ENCODE data around the gene CCL4.
A peak's percentile ranks its signal among the peaks of the same experiment; 100 is the strongest.
"Not testable (repeated sequence)": the region's sequence is repeated elsewhere in the genome, so short reads cannot be mapped to it uniquely, and the experiment has no call there.

The CCL4 gene

GRCh38 chr17:36088670-36089338, 14.8 kb upstream of the CCL4 start:
- no peak for DNase-seq

DNA sequence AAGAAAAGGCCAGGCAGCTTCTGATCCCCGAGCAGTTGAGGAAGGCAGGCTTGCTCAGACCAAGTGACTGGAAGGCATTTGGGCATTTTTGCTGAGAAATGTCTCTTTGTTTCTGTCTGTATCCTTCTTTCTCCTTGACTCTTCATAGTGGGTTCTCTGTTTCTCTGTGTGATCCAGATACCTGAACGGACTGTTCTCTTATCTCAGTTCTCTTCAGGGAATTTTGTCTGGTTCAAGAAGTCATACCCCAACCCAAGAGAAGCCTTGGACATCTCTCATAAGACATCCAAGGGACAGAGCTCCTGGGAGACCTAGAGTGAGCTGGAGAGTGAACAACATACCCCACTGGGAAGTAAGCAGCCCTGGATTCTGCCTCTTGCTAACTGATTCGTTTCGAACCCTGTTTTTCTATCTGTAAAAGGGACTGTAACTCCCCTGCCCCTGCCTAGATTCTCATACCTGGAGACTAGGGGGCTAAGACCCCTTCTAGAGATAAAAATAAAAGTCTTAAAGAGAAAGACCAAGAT, 14.2 kb upstream of the CCL4 start:
- DNase-seq, result no peak

GRCh38 chr17:36089888-36090836, 13.5 kb upstream of the CCL4 start, which contains the start of gene CCL3:
TSS of gene CCL3 (minus strand) at chr17:36090143. CDS start at chr17:36090058, 85 bp downstream.
- peak in 1 of 2 experiments; percentile 26 for DNase-seq

GRCh38 chr17:36092230-36092629, 11.4 kb upstream of the CCL4 start:
- no peak for DNase-seq

- DNase-seq, result not testable (repeated sequence)
Observed at GRCh38 chr17:36092715-36093114, 10.9 kb upstream of the CCL4 start.

DNA sequence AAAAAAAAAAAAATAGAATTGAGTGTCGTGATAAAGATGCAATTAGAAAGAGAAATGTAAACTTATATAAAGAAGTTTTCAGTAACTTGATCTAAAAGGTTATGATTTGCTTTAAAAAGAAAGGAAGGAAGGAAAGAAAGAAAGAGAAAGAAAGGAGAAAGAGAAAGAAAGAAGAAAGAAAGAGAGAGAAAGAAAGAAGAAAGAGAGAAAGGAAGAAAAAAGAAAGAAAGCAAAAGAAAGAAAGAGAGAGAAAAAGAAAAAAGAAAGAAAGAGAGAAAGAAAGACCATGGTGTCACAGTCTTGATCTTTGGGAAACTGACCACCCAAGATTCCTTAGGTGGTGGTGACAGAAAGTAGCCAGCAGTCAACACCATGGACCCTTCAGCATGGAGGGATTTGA, 9.4 kb upstream of the CCL4 start:
- DNase-seq, result no peak

GRCh38 chr17:36094746-36095145, 8.9 kb upstream of the CCL4 start:
- no peak for DNase-seq

DNA sequence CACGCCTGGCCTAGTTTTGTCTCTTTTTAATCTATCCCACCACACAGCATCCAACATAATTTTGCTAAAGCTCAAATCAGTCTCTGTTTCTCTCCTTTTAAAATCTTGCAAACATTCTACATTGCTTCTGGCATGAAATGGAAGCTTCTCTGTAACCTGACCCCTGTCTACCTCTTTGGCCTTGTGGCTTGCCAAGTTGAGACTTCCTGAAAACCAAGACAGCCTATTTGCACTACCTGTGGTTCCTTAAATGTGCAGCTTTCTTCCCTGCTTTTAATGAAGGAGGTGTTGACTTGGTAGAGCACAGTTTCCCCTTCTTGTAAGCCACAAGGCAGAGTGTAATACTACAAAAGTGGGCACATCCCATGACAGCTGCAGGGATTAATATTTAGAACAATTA, 7.6 kb upstream of the CCL4 start:
- DNase-seq, result peak in 1 of 2 experiments; percentile 29

GRCh38 chr17:36099004-36099403, 4.6 kb upstream of the CCL4 start:
- not testable (repeated sequence) for DNase-seq

DNA sequence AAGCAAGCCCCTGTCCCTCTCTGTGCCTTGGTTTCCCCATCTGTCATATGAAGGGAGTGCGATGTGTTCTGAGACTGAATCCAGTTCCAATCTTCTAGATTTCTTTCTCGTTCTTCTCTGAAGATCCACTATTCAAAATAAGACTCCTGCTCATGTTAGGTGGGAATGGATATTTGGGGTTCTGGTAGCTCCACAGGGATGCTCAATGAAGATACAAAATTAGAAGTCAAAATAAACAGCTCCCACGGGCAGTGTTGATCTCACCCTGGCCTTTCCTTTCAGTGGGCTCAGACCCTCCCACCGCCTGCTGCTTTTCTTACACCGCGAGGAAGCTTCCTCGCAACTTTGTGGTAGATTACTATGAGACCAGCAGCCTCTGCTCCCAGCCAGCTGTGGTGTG, 619 bp downstream of the CCL4 start:
- DNase-seq, result not testable (repeated sequence)

DNA sequence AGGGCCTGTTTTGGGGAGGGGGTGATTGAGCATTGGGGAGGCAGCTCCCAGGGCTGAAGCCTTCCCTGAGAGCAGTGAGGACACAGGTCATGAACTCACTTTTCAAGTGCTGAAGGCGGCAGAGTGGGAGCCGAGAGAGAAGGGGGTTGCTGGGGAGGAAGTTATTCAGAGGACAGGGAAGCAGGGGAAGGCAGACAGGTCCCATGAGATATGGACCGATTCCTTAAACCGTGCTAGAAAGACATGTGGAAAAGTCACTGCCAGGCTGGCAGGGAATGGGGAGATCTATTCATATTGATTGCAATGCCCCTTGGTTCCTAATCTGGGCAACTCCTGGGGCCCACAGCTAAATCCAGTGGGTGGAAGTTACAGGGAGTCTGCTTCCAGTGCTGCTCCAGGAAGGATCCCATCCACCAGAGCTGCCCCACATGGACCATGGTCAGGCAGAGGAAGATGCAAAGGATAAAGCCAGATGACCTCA, 1.1 kb downstream of the CCL4 start:
- DNase-seq, result no peak

DNA sequence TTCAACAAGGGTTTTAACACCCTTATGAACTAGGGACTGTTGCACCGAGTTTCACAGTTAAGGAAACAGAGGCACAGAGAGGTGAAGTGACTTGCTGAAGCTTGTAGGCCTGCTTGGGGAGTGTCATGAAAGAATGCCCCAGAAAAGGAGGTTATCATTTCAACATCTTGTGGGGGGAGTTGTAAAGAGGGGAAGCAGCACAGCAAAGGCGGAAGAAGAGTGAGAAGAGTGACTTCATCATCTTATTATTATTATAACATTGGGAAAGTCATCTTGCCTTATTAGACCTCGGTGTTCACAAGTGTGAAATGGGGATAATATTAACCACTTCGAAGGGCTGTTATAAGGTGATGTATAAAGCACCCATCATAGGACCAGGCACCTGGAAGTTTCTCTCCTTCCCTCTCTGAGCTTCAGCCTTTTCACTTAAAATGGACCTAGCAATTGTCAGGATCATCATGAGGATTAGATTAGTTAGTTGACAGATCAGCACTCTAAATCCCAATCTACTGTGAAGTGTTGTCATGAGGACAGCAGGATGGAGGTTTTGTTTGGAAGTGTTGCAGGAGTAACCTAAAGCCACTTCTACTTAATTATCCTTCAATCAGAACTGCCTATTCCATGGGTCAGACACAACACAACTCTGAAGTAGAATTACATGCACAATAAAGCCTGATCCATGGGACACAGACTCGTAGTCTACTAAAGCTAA, 2.3 kb downstream of the CCL4 start:
- DNase-seq, result no peak

DNA sequence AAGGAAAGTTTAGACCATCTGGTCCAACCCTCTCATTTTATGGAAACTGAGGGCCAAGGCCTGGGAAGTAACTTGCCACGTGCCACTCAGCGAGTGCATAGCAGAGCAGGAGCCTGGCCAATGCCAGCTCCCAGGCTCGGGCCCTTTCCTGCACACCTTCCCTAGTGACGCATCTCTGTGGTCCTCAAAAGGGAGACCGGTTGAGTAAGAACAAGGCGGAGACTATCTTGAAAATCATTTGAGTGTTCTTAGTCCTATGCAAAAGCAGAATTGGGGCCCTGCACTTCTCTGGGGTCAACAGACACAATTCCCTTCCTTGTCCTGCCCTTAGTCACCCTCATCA, 2.8 kb downstream of the CCL4 start:
- no peak for DNase-seq

GRCh38 chr17:36107660-36108059, 4.0 kb downstream of the CCL4 start:
- DNase-seq, result no peak

DNA sequence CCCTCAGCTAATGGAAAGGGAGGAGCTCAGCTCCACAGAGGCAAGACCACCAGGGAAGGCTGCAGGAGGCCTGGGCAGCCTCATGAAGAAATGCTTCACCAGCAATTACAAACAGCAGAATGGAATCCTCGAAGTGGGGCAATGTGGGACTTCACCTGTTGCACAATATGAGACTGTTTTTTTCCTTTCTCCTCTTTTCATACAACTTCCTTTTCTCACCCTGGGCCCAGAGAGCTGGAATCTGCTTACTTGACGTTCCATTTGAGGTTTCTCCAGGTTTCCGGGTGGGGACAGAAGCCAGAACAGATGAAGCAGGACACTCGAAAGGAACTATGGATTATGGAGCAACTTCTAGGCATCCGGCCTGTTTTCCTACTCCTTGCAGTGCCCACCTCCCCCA, 4.6 kb downstream of the CCL4 start:
- DNase-seq, result not testable (repeated sequence)

GRCh38 chr17:36111068-36111490, 7.5 kb downstream of the CCL4 start:
- DNase-seq, result no peak

- no peak for DNase-seq
Observed at GRCh38 chr17:36112572-36112971, 8.9 kb downstream of the CCL4 start.

DNA sequence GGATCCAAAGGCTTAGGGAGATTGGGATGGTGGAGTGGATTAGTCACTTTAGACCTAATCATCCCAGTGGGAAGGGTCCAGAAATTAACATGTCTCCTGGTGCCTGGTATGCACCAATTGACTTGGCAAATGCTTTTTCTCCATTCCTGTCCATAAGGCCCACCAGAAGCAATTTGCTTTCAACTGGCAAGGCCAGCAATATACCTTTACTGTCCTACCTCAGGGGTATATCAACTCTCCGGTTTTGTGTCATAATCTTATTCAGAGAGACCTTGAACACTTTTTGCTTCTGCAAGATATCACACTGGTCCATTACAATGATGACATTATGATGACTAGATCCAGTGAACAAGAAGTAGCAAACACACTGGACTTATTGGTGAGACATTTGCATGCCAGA, 9.5 kb downstream of the CCL4 start:
- DNase-seq, result not testable (repeated sequence)

DNA sequence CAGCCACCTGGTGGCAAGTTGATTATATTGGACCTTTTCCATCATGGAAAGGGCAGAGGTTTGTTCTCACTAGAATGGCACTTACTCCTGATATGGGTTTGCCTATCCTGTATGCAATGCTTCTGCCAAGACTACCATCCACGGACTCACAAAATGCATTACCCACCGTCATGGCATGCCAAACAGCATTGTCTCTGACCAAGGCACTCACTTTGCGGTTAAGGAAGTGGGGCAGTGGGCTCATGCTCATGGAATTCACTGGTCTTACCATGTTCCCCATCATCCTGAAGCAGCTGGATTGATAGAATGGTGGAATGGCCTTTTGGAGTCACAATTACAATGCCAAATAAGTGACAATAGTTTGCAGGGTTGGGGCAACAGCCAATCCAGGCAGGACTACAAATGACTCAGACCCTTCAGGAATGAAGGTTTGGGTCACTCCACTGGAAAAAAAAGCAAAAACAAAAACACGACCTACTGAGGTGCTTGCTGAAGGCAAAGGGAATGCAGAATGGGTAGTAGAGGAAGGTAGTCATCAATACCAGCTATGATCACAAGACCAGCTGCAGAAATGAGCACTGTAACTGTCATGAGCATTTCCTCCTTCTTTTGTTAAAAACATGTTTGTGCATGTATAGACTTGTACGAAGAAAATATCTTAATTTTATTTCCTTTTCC, 11.5 kb downstream of the CCL4 start:
- not testable (repeated sequence) for DNase-seq

DNA sequence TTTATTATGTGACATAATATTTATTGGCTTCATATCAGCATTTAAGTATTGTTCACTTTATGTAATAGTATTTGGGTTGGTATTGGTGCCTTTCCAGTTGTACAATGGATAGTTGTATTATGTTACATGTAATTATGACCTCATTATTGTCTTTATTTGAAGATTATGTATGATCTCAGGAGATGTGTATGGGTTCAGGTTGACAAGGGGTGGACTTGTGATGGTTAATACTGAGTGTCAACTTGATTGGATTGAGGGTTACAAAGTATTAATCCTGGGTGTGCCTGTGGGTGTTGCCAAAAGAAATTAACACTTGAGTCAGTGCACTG, 12.0 kb downstream of the CCL4 start:
- not testable (repeated sequence) for DNase-seq

DNA sequence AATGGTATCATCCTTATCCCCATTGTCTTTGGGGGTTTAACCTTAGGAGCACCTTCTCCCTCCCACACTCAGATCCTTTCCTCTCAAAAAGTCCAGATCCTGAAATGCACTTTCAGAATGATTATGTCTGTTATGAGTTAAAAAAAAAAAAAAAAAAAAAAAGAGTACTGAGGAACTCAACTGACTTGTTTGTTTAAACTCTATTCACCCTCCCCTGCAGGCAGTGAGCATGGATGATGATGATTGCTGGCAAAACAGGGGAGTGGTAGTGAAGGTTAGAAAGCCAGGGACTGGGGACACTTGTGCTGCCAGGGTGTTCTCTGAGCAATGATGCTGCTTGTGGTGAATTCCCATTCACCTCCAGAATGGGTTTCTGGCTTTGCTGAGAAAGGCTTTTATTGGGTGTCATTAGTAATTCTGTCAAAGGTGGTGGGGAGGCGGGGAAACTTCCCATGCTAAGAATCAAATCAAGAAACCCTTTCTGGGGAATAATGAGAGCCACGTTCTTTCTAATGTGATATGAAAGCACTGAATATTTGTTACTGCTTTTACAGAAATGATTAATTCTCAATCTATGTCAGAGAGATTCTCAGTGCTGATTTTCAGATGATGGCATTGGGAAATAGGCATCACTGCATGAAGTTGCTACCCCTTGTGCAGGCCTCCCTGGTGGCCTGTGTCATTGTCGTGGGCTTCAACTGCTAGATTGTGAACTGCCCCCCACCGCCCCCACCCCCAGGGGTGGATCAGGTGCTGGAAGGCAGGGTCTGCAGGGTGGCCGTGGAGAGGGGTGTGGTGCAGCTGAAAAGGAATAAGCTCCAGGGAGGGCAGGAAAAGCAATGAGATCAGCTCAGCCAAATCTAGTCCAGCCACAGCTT, 14.1 kb downstream of the CCL4 start:
- DNase-seq, result no peak
